HEK293 (cell line): ENCODE measurements around the gene PREX1.

Experiments used
- CTCF ChIA-PET: fragments of 350-600 bp; formaldehyde crosslinking; extraction: SDS; loops from one replicate; lab custom pipeline; 2021; ENCODE audit warnings: antibody characterized with exemption; lab: Yijun Ruan, JAX
- POLR2A ChIA-PET: fragments of 300-600 bp; formaldehyde crosslinking; extraction: SDS; loops from one replicate; lab custom pipeline; 2020; ENCODE audit warnings: antibody characterized with exemption, inconsistent platforms; lab: Yijun Ruan, JAX
- H3K27ac ChIP-seq: fragments of 200-500 bp; sonication (Bioruptor generic); 2 replicates; pipeline ENCODE4 v1.5.1; 2014; ENCODE audit warnings: low read depth, low read length, control low read depth, inconsistent platforms; ENCODE audit errors: extremely low read depth
- H3K36me3 ChIP-seq, 2 experiments: fragments of 200-500 bp in 1 of 2; sonication (Bioruptor generic) in 1 of 2; 1 replicate in 1 of 2; 2 replicates in 1 of 2; pipeline ENCODE4 v1.5.1; 2014 to 2017; ENCODE audit warnings: inconsistent platforms in 2 of 2, low read length in 2 of 2; ENCODE audit not compliant: control insufficient read depth in 2 of 2, insufficient read depth in 1 of 2
- H3K4me1 ChIP-seq: fragments of 200-500 bp; sonication (Bioruptor generic); 2 replicates; pipeline ENCODE4 v1.5.1; 2014; ENCODE audit warnings: mild to moderate bottlenecking, low read length, inconsistent platforms; ENCODE audit not compliant: control insufficient read depth, insufficient read depth
- H3K4me3 ChIP-seq: 2 replicates; pipeline ENCODE4 v1.5.1; 2011; ENCODE audit warnings: low read depth, mild to moderate bottlenecking, control low read depth, low read length, moderate library complexity
- H3K9me3 ChIP-seq: fragments of 200-500 bp; sonication (Bioruptor generic); 2 replicates; pipeline ENCODE4 v1.5.1; 2014; ENCODE audit warnings: low read depth, low read length, inconsistent platforms; ENCODE audit not compliant: control insufficient read depth, insufficient read depth
- GLIS2 ChIP-seq: fragments of 450-650 bp; formaldehyde crosslinking; IDR thresholded peaks from 2 replicates; pipeline ENCODE4 v1.5.1; 2016; ENCODE audit warnings: missing biosample characterization, missing genetic modification characterization
- HOXC10 ChIP-seq: sonication (generic); formaldehyde crosslinking; IDR thresholded peaks from 2 replicates; pipeline ENCODE4 v1.8.1; 2023; ENCODE audit warnings: mild to moderate bottlenecking, missing genetic modification reagents
- SCRT1 ChIP-seq: fragments of 450-650 bp; formaldehyde crosslinking; IDR thresholded peaks from 2 replicates; pipeline ENCODE4 v1.5.1; 2016; ENCODE audit warnings: missing biosample characterization, missing genetic modification characterization, borderline replicate concordance
- ZBTB1 ChIP-seq: fragments of 450-650 bp; formaldehyde crosslinking; IDR thresholded peaks from 2 replicates; pipeline ENCODE4 v1.5.1; 2016; ENCODE audit warnings: missing biosample characterization, missing genetic modification characterization
- ZNF132 ChIP-seq: fragments of 450-650 bp; formaldehyde crosslinking; IDR thresholded peaks from 2 replicates; pipeline ENCODE4 v1.5.1; 2017; ENCODE audit warnings: missing biosample characterization, missing genetic modification characterization, borderline replicate concordance
- ZNF157 ChIP-seq: fragments of 450-650 bp; formaldehyde crosslinking; IDR thresholded peaks from 2 replicates; pipeline ENCODE4 v1.5.1; 2016; ENCODE audit warnings: missing biosample characterization, missing genetic modification characterization
- ZNF169 ChIP-seq: fragments of 450-650 bp; formaldehyde crosslinking; IDR thresholded peaks from 2 replicates; pipeline ENCODE4 v1.5.1; 2016; ENCODE audit warnings: missing biosample characterization, missing genetic modification characterization
- ZNF248 ChIP-seq: fragments of 450-650 bp; formaldehyde crosslinking; IDR thresholded peaks from 2 replicates; pipeline ENCODE4 v1.5.1; 2017; ENCODE audit warnings: missing biosample characterization, missing genetic modification characterization
- ZNF416 ChIP-seq: fragments of 450-650 bp; formaldehyde crosslinking; IDR thresholded peaks from 2 replicates; pipeline ENCODE4 v1.5.1; 2016; ENCODE audit warnings: missing biosample characterization, missing genetic modification characterization
- ZNF423 ChIP-seq: fragments of 450-650 bp; formaldehyde crosslinking; IDR thresholded peaks from 2 replicates; pipeline ENCODE4 v1.5.1; 2016; ENCODE audit warnings: missing biosample characterization, missing genetic modification characterization
- ZNF433 ChIP-seq: fragments of 450-650 bp; formaldehyde crosslinking; IDR thresholded peaks from 2 replicates; pipeline ENCODE4 v1.5.1; 2016; ENCODE audit warnings: missing biosample characterization, missing genetic modification characterization, low read depth
- ZNF555 ChIP-seq: fragments of 450-650 bp; formaldehyde crosslinking; conservative IDR thresholded peaks from 2 replicates; pipeline ENCODE4 v1.5.1; 2017; ENCODE audit warnings: missing biosample characterization, mild to moderate bottlenecking, missing genetic modification characterization, inconsistent platforms
- ZNF558 ChIP-seq: fragments of 450-650 bp; formaldehyde crosslinking; IDR thresholded peaks from 2 replicates; pipeline ENCODE4 v1.5.1; 2016; ENCODE audit warnings: missing biosample characterization, missing genetic modification characterization
- ZNF560 ChIP-seq: fragments of 450-650 bp; formaldehyde crosslinking; IDR thresholded peaks from 2 replicates; pipeline ENCODE4 v1.5.1; 2017; ENCODE audit warnings: missing biosample characterization, missing genetic modification characterization, borderline replicate concordance
- ZNF624 ChIP-seq: fragments of 450-650 bp; formaldehyde crosslinking; IDR thresholded peaks from 2 replicates; pipeline ENCODE4 v1.5.1; 2017; ENCODE audit warnings: missing biosample characterization, missing genetic modification characterization
- ZNF626 ChIP-seq: fragments of 450-650 bp; sonication (Bioruptor Pico); formaldehyde crosslinking; IDR thresholded peaks from 2 replicates; pipeline ENCODE4 v1.5.1; 2018; ENCODE audit warnings: missing biosample characterization, missing genetic modification characterization, inconsistent platforms
- ZNF658 ChIP-seq: fragments of 450-650 bp; formaldehyde crosslinking; IDR thresholded peaks from 2 replicates; pipeline ENCODE4; 2016; ENCODE audit warnings: missing biosample characterization, missing genetic modification characterization
- ZNF792 ChIP-seq: fragments of 450-650 bp; formaldehyde crosslinking; IDR thresholded peaks from 2 replicates; pipeline ENCODE4 v1.5.1; 2016; ENCODE audit warnings: missing biosample characterization, missing genetic modification characterization
- TF ChIP-seq, protein P1 (sequence below): fragments of 450-650 bp; formaldehyde crosslinking; IDR thresholded peaks from 2 replicates; pipeline ENCODE4 v1.5.1; 2016; ENCODE audit warnings: missing biosample characterization, missing genetic modification characterization, borderline replicate concordance
- TF ChIP-seq, protein P2 (sequence below): fragments of 450-650 bp; formaldehyde crosslinking; IDR thresholded peaks from 2 replicates; pipeline ENCODE4 v1.5.1; 2016; ENCODE audit warnings: missing biosample characterization, missing genetic modification characterization

PREX1 gene

DNA sequence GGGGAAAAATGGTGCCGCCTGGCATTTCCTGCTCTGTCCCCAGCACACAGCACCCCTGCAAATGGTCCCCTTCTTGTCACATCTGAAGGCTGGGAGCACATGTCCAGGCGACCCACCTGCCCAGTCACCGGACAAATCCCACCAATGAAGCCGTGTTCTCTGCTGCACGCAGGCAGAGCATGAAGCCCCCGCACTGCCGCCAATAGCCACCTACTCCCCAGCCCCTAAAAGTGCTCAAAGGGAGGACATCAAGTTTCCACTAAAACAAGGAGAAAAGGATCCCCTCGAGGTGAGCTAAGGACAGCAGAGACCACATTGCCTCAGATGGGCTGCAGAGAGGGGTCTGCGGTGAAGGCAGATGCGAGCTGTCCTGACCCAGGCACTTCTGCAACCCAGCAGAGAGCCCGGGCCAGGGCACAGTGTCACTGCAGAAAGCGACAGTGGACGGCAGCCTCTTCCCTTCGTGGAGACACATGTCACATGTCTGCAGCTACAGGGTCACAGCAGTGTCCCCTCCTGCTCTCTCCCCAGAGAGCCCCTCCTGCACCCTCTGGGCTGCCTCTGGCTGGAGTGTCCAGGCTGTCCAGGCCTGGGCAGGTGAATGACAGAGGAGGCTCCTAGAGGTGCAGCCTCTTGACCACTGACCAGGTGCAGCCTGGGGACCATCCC, 221.5 kb downstream of the PREX1 start (continued):
- TF ChIP-seq ZNF423 (tag by site-specific recombination) (no peak), ZNF558 (tag by site-specific recombination) (no peak), HOXC10 (CRISPR knock-in tag) (no peak), ZNF416 (no peak), ZNF624 (tag by site-specific recombination) (no peak), ZNF555 (tag by site-specific recombination) (no peak), ZNF433 (no peak), ZNF626 (tag by site-specific recombination) (no peak)

DNA sequence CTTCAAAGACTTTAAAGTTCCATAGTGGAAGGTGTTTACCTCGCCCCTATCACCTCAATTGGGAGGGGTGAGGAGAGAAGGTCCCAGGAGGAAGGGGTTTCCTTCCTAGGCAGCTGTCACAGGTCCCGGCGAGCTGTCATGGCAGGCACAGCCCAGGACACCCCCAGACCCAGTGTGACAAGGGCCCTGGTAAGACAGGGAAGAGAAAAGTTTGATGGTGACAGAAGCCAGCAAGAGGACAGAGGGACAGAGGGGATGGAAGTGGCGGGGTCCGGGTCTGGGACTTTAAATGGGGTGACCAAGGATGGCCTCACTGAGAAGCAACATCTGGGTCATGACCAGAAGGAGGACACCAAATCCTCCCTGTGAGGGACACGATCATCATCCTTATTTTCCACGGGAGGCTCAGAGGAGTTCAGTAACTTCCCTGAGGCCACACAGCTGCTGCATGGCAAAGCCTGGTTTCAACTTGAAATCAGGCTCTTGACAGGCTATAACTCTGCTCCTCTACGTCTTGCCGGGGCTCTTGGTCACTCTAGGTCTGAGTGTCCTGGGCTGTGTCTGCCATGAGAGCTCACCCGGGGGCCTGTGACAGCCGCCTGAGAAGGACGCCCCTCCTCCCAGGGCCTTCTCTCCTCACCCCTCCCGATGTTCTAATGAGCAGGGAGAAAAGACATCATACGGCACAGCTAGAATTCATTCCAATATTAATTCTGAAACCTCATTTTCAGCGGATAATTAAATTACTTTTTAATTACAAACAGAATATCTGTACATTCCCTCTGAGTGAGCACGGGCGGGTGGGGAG, 222.2 kb downstream of the PREX1 start:
- no peak overlapping the region for H3K27ac ChIP-seq

More for the DNA sequence above, 222.2 kb downstream of the PREX1 start:
- TF ChIP-seq ZNF132 (no peak), SCRT1 (no peak), ZNF560 (no peak), ZNF792 (tag by site-specific recombination) (no peak), ZBTB1 (no peak), ZNF658 (tag by site-specific recombination) (no peak), ZNF169 (no peak), ZNF248 (tag by site-specific recombination) (no peak), ZNF157 (no peak), GLIS2 (no peak)
- TF ChIP-seq, protein P1, sequence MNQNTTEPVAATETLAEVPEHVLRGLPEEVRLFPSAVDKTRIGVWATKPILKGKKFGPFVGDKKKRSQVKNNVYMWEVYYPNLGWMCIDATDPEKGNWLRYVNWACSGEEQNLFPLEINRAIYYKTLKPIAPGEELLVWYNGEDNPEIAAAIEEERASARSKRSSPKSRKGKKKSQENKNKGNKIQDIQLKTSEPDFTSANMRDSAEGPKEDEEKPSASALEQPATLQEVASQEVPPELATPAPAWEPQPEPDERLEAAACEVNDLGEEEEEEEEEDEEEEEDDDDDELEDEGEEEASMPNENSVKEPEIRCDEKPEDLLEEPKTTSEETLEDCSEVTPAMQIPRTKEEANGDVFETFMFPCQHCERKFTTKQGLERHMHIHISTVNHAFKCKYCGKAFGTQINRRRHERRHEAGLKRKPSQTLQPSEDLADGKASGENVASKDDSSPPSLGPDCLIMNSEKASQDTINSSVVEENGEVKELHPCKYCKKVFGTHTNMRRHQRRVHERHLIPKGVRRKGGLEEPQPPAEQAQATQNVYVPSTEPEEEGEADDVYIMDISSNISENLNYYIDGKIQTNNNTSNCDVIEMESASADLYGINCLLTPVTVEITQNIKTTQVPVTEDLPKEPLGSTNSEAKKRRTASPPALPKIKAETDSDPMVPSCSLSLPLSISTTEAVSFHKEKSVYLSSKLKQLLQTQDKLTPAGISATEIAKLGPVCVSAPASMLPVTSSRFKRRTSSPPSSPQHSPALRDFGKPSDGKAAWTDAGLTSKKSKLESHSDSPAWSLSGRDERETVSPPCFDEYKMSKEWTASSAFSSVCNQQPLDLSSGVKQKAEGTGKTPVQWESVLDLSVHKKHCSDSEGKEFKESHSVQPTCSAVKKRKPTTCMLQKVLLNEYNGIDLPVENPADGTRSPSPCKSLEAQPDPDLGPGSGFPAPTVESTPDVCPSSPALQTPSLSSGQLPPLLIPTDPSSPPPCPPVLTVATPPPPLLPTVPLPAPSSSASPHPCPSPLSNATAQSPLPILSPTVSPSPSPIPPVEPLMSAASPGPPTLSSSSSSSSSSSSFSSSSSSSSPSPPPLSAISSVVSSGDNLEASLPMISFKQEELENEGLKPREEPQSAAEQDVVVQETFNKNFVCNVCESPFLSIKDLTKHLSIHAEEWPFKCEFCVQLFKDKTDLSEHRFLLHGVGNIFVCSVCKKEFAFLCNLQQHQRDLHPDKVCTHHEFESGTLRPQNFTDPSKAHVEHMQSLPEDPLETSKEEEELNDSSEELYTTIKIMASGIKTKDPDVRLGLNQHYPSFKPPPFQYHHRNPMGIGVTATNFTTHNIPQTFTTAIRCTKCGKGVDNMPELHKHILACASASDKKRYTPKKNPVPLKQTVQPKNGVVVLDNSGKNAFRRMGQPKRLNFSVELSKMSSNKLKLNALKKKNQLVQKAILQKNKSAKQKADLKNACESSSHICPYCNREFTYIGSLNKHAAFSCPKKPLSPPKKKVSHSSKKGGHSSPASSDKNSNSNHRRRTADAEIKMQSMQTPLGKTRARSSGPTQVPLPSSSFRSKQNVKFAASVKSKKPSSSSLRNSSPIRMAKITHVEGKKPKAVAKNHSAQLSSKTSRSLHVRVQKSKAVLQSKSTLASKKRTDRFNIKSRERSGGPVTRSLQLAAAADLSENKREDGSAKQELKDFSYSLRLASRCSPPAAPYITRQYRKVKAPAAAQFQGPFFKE (tag by site-specific recombination): no peak
- TF ChIP-seq, protein P2, sequence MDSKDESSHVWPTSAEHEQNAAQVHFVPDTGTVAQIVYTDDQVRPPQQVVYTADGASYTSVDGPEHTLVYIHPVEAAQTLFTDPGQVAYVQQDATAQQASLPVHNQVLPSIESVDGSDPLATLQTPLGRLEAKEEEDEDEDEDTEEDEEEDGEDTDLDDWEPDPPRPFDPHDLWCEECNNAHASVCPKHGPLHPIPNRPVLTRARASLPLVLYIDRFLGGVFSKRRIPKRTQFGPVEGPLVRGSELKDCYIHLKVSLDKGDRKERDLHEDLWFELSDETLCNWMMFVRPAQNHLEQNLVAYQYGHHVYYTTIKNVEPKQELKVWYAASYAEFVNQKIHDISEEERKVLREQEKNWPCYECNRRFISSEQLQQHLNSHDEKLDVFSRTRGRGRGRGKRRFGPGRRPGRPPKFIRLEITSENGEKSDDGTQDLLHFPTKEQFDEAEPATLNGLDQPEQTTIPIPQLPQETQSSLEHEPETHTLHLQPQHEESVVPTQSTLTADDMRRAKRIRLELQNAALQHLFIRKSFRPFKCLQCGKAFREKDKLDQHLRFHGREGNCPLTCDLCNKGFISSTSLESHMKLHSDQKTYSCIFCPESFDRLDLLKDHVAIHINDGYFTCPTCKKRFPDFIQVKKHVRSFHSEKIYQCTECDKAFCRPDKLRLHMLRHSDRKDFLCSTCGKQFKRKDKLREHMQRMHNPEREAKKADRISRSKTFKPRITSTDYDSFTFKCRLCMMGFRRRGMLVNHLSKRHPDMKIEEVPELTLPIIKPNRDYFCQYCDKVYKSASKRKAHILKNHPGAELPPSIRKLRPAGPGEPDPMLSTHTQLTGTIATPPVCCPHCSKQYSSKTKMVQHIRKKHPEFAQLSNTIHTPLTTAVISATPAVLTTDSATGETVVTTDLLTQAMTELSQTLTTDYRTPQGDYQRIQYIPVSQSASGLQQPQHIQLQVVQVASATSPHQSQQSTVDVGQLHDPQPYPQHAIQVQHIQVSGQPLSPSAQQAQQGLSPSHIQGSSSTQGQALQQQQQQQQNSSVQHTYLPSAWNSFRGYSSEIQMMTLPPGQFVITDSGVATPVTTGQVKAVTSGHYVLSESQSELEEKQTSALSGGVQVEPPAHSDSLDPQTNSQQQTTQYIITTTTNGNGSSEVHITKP: no peak
- Histone ChIP-seq H3K4me3 (no peak overlapping the region), H3K36me3 (no peaks in the 10 kb centered on the region), H3K4me1 (no peaks in the 10 kb centered on the region), H3K9me3 (no peaks in the 10 kb centered on the region)
- ChIA-PET CTCF (interaction anchor here (1.8 kb wide), 1 partner anchor 15 kb away, joined by 6 read pairs; no protein-coding TSS in a partner anchor), POLR2A (no interaction called here)
